Measurements from ENCODE around the gene AFP. TPM values are rescaled to one million over a fixed set of nuclear protein-coding genes. Genes with fewer than 3 reads are reported as not detected.
"Not testable (repeated sequence)": the region's sequence is repeated elsewhere in the genome, so short reads cannot be mapped to it uniquely, and the experiment has no call there.

Gene AFP
- 23,697 and 25,243 TPM in 2 replicates for total RNA-seq
- 11,518 and 15,250 TPM in 2 replicates for polyA plus RNA-seq

DNA sequence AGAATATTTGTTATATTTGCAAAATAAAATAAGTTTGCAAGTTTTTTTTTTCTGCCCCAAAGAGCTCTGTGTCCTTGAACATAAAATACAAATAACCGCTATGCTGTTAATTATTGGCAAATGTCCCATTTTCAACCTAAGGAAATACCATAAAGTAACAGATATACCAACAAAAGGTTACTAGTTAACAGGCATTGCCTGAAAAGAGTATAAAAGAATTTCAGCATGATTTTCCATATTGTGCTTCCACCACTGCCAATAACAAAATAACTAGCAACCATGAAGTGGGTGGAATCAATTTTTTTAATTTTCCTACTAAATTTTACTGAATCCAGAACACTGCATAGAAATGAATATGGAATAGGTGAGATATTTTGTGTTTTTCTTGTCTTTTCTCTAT is at the start of gene AFP:
Gene AFP (plus strand): TSS at position 238 of the 400 bp plus-strand sequence. CDS start 42 bp downstream, at position 280.
- peaks cover 28% of the 10 kb centered on the region for H3K79me2 ChIP-seq
- TF ChIP-seq EZH2phosphoT487 (IDR thresholded peaks at IDR 0.05; ENCODE audit: low read depth, severe bottlenecking, unreplicated experiment): no peak
- TF ChIP-seq EZH2 (IDR thresholded peaks at IDR 0.05; ENCODE audit: borderline replicate concordance): no peak
- TF ChIP-seq, protein P1, sequence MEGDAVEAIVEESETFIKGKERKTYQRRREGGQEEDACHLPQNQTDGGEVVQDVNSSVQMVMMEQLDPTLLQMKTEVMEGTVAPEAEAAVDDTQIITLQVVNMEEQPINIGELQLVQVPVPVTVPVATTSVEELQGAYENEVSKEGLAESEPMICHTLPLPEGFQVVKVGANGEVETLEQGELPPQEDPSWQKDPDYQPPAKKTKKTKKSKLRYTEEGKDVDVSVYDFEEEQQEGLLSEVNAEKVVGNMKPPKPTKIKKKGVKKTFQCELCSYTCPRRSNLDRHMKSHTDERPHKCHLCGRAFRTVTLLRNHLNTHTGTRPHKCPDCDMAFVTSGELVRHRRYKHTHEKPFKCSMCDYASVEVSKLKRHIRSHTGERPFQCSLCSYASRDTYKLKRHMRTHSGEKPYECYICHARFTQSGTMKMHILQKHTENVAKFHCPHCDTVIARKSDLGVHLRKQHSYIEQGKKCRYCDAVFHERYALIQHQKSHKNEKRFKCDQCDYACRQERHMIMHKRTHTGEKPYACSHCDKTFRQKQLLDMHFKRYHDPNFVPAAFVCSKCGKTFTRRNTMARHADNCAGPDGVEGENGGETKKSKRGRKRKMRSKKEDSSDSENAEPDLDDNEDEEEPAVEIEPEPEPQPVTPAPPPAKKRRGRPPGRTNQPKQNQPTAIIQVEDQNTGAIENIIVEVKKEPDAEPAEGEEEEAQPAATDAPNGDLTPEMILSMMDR (IDR thresholded peaks at IDR 0.05; ENCODE audit: poor library complexity): no peak
- H3K9me2 ChIP-seq (replicated peaks; ENCODE audit: insufficient read depth): no peaks in the 10 kb centered on the region
- no peaks in the 10 kb centered on the region for H3K27me3 ChIP-seq
- 72% methylated on average over 1 of the region's 1 CpG for WGBS (ENCODE audit: low lambda C conversion rate, missing lambda C conversion rate)
- H3K4me2 ChIP-seq: peak within 1 kb of the TSS; percentile 69
- no peaks in the 10 kb centered on the region for H3K9me3 ChIP-seq (ENCODE audit: low read depth)
- DNase-seq (ENCODE audit: low spot score): no peak
- H2AFZ ChIP-seq: no peak within 1 kb of the TSS
- H3K4me3 ChIP-seq: peak within 1 kb of the TSS; percentile 28
- H3K27ac ChIP-seq: peak within 1 kb of the TSS; percentile 62
- H3K4me1 ChIP-seq (ENCODE audit: insufficient read depth): peaks cover 18% of the 10 kb centered on the region
- no peaks in the 10 kb centered on the region for H3K36me3 ChIP-seq (replicated peaks; ENCODE audit: insufficient read depth, low read depth)
- H4K20me1 ChIP-seq (ENCODE audit: insufficient read depth, poor library complexity, severe bottlenecking): no peaks in the 10 kb centered on the region

DNA sequence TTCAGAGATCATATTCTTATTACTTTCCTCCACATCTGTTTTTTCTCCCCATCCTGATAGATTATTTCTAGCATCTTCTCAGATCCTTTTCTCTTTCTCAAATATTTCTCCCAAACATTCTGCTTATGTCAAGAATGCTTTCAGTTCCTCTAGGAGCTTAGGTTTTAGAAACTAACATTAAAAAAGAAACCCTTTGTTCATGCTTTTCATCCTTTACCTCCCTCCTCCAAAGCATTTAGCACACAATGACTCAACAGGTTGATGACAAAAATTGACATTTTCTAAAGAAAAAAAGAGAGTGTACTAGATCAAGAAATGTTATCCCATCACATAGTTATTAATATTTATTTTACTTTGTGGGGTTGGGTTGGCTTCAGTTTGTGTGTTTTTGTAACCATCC is 48.5 kb upstream of the AFP start:
- Histone ChIP-seq H3K9me2 (replicated peaks; ENCODE audit: insufficient read depth) (no peaks in the 10 kb centered on the region), H3K36me3 (replicated peaks; ENCODE audit: insufficient read depth, low read depth) (no peaks in the 10 kb centered on the region), H3K4me1 (ENCODE audit: insufficient read depth) (peaks cover 10% of the 10 kb centered on the region), H4K20me1 (ENCODE audit: insufficient read depth, poor library complexity, severe bottlenecking) (no peaks in the 10 kb centered on the region), H3K4me3 (no peak overlapping the region), H3K9me3 (ENCODE audit: low read depth) (no peaks in the 10 kb centered on the region), H3K27me3 (no peaks in the 10 kb centered on the region), H3K4me2 (no peak overlapping the region), H2AFZ (no peak overlapping the region), H3K27ac (peak overlapping the region; percentile 71), H3K79me2 (no peaks in the 10 kb centered on the region)
- no peak for DNase-seq (ENCODE audit: low spot score)
- TF ChIP-seq, protein P1 (IDR thresholded peaks at IDR 0.05; ENCODE audit: poor library complexity): no peak
- no peak for TF ChIP-seq EZH2 (IDR thresholded peaks at IDR 0.05; ENCODE audit: borderline replicate concordance)
- no peak for TF ChIP-seq EZH2phosphoT487 (IDR thresholded peaks at IDR 0.05; ENCODE audit: low read depth, severe bottlenecking, unreplicated experiment)

DNA sequence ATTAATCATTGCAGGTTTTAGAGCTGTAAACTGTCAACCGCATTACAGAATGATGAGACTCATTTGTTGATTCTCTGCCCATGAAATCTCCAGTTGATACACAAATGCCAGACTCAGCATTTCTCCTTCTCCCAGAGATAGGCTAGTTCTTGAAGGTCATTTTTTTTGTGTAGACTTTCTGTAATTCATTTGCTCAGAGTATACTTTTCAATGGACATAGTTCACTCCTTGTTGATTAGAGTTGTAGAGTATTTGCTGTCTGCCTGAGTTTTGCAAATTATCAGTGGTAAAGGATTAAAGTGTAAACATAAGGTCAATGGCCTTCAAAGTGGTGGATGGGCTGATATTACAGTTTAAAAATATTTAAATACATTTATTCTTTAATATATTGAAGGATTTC is 47.1 kb upstream of the AFP start:
- no peaks in the 10 kb centered on the region for H3K9me3 ChIP-seq (ENCODE audit: low read depth)
- no peaks in the 10 kb centered on the region for H3K9me2 ChIP-seq (replicated peaks; ENCODE audit: insufficient read depth)
- TF ChIP-seq, protein P1 (IDR thresholded peaks at IDR 0.05; ENCODE audit: poor library complexity): no peak
- TF ChIP-seq EZH2phosphoT487 (IDR thresholded peaks at IDR 0.05; ENCODE audit: low read depth, severe bottlenecking, unreplicated experiment) (no peak), EZH2 (IDR thresholded peaks at IDR 0.05; ENCODE audit: borderline replicate concordance) (no peak)
- peaks cover 19% of the 10 kb centered on the region for H3K4me1 ChIP-seq (ENCODE audit: insufficient read depth)
- H3K27me3 ChIP-seq: no peaks in the 10 kb centered on the region
- peak overlapping the region; percentile 16 for H3K4me2 ChIP-seq
- peak; percentile 42 for DNase-seq (ENCODE audit: low spot score)
- H3K79me2 ChIP-seq: no peaks in the 10 kb centered on the region
- no peaks in the 10 kb centered on the region for H4K20me1 ChIP-seq (ENCODE audit: insufficient read depth, poor library complexity, severe bottlenecking)
- H3K36me3 ChIP-seq (replicated peaks; ENCODE audit: insufficient read depth, low read depth): no peaks in the 10 kb centered on the region
- H3K4me3 ChIP-seq: no peak overlapping the region
- H3K27ac ChIP-seq: no peak overlapping the region
- H2AFZ ChIP-seq: no peak overlapping the region
- 63% methylated on average over 1 of the region's 1 CpG for WGBS (ENCODE audit: low lambda C conversion rate, missing lambda C conversion rate)

DNA sequence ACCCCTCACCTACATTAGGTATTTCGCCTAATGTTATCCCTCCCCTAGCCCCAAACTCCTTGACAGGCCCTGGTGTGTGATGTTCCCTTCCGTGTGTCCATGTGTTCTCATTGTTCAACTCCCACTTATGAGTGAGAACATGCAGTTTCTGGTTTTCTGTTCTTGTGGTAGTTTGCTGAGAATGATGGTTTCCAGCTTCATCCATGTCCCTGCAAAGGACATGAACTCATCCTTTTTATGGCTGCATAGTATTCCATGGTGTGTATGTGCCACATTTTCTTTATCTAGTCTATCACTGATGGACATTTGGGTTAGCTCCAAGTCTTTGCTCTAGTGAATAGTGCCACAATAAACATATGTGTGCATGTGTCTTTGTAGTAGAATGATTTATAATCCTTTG is 46.4 kb upstream of the AFP start:
- H3K36me3 ChIP-seq (replicated peaks; ENCODE audit: insufficient read depth, low read depth); H3K4me3 ChIP-seq; H3K27me3 ChIP-seq; H3K4me2 ChIP-seq; H3K9me3 ChIP-seq (ENCODE audit: low read depth); H3K79me2 ChIP-seq; H4K20me1 ChIP-seq (ENCODE audit: insufficient read depth, poor library complexity, severe bottlenecking); H3K9me2 ChIP-seq (replicated peaks; ENCODE audit: insufficient read depth); DNase-seq (ENCODE audit: low spot score); H2AFZ ChIP-seq: not testable (repeated sequence)
- H3K27ac ChIP-seq: peak overlapping the region; percentile 1
- peaks cover 19% of the 10 kb centered on the region for H3K4me1 ChIP-seq (ENCODE audit: insufficient read depth)
- 96% methylated on average over 2 of the region's 2 CpGs for WGBS (ENCODE audit: low lambda C conversion rate, missing lambda C conversion rate)
